RKO (cell line): ENCODE measurements around the gene RRP36.

Experiments used
- DNase-seq: peaks from one replicate; pipeline ENCODE4 v3.0.0-alpha.2; 2016; ENCODE audit warnings: low spot score

The RRP36 gene

DNA sequence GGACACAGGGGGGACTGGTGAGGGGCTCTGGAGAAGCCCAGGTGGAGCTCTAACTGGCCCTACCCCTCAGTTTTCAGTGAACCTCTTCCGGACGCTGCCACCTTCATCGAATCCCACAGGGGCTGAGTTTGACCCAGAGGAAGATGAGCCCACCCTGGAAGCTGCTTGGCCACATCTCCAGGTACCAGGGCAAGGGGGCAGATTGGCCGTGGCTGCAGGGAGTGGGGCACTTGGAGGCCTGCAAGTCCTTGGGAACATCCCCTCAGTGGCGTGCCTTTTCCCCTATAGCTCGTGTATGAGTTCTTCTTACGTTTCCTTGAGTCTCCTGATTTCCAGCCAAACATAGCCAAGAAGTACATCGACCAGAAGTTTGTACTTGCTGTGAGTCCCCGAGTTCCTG is 14.3 kb upstream of the RRP36 start:
- no peak for DNase-seq

- DNase-seq = peak; percentile 80
Observed at GRCh38 chr6:43009124-43009523, 12.3 kb upstream of the RRP36 start.

DNA sequence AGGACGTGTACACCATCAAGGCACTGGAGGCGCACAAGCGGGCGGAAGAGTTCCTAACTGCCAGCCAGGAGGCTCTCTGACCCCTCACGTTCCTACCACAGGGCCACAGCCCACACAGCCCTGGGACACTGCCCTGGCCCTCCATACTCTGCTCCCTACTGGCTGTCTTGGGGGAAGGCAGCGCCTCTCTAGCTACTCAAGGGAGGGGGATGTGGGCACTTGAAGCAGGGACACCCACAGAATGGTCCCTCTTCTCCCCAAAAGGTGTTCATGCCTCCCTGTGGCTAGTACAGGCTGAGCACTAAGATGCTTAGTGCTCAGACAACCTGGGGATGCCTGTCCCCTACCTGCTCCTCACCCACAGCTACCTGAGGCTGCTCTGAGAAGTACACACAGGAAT is 10.2 kb upstream of the RRP36 start:
- no peak for DNase-seq

- DNase-seq = no peak
Observed at GRCh38 chr6:43012364-43012763, 9.1 kb upstream of the RRP36 start.

- DNase-seq = peak; percentile 67
Observed at GRCh38 chr6:43013097-43013842, 8.2 kb upstream of the RRP36 start.

DNA sequence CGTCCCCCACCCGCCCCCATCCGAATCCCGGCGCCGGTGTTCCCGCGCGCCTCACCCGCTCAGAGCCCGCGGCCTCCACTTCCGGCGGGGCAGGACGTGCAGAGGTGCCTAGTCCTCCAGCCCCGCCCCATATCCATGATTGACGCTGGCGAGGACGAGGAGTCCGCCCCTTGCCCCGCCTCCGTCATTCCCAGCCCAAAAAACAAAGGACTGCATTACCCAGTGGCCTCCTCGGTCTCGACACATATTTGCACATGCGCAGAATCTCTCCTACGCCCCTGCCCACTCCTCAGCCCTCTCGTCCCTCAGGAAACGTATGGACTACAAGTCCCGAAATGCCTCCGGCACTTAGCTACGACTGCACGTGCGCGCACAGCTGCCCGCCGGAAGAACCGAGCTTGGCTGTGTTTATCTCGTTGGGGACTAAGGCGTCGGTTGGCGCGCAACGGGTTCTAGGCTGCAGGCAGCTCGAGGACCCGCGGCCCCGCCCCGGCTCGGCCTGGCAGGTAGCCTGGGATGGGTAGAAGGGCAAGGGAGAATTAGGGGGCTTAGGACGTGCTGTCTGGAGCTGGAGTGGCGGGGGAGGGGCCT is 7.5 kb upstream of the RRP36 start, which contains the start of the genes KLHDC3 and MEA1:
Gene KLHDC3 (plus strand): TSS at position 407 of the 591 bp plus-strand sequence. CDS start 2,944 bp downstream, outside the sequence.
Gene MEA1 (minus strand): TSS at position 104 of the 591 bp plus-strand sequence. CDS start 133 bp downstream, outside the sequence.
- peak; percentile 100 for DNase-seq

DNA sequence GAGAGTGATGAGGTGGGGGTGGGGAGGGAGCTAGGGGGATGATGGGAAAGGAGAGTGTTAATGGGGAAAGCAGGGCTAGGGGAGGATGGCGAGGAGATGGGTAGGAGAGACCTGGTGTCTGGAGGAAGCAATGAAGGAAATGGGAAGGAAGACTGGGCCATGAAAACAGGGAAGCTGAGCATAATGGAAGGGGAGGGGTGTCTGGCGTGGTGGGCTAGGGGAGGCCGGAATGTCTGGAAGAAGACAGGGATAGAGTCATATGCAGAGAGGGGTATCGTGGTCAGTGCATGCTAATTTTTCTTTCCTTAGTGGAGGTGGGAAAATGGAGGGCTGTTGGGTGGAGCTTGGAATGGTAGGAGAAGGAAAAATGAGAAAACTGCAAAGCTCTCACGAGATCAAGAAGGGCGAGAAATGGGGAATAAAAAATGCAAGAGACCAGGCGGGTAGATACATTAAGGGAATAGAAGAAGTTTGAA is 7.0 kb upstream of the RRP36 start:
- peak; percentile 39 for DNase-seq

DNA sequence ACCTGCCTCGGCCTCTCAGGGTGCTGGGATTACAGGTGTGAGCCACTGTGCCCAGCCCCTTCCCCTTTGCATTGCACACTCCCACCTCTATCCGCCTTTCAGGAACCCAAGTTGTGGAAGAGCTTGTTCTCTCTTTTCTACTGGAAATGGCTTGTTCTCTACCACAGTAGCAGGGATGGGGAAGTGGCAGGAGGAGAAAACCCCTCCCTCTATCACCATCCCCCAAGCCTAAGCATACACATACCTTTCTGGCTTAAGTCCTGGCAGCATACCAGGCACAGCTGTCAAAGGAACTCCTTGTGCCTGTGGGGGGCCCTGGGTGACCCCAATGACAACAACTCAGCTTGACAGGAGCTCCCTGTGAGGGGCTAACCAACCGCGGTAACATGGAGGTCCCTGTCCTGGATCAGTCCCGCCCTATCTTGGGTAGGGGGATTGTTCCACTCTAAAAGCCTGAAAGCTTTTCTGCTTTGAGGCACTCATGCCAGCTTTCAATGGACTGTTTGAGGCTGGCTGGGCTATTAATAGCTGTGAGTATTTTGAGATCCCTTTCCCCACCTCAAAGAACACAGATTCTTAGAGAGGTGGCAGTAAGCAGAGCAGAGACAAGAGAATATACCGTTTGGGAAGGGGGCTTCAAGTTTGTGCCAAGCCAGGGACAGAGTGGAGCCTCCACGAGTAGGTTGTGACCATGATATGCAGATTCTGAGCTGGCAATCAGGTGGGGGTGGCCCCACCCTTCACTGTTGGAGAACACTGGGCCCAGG is 5.1 kb upstream of the RRP36 start:
- no peak for DNase-seq

DNA sequence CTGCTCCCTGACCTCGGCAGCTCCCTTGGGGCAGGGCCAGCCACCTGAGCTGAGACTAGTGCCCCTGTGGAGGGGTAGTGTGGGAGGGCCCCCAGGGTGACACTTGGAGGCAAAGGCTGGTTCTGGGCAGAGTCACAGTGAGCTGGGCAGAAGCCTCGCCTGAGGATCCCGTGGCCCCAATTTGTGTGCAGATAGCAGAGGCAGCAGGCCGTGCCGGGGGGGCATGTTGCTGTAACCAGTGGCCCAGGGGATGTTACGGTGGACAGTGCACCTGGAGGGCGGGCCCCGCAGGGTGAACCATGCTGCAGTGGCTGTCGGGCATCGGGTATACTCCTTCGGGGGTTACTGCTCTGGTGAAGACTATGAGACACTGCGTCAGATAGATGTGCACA is 4.5 kb upstream of the RRP36 start:
- DNase-seq = no peak

GRCh38 chr6:43019152-43019551 is 2.3 kb upstream of the RRP36 start:
- DNase-seq = no peak

DNA sequence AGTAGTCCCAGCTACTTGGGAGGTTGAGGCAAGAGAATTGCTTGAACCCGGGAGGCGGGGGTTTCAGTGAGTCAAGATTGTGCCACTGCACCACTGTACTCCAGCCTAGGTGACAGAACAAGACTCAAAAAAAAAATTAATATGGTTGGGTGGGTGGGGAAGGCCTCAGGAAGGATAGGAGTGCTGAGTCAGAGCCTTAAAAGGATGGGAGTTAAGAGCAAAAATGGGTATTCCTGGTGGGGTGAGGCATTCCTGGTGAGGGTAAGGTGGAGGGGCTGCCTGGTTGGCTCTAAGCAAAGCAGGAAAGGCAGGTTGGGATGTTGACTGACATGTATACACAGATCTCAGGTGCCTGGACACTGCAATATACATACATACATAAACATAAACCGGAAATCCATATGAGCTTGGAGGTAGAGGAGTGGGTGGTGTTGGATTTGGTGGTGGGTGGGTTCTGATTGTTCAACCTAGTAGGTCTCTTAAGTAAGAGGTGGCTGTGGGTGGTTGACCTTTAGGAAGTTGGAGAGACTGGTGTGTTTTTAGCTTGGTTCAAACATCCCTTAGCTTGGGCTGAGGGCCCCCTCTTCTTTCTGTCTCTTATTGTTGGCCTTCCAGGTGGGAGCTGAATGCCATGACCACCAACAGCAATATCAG is 1.2 kb upstream of the RRP36 start:
- no peak for DNase-seq

DNA sequence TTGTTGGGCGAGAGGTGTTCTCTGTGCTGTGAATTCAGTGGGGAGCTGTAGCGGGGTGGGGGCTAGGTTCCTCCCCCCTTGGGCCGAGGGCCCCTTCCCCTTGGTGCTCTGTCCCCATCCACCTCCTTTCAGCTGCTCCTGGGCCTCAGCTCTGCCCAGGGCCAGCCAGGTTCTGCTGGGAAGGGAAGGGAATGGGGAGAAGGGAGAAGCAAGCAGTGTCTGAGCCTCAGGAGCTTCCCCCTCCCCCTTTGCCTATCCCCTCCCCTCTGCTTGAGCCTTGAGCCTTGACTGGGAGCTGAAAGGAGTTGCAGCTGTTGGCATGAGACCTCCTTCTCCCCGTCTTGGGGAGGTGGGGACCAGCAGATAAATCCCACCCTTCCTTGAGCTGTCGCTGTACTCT is 576 bp upstream of the RRP36 start:
- peak; percentile 57 for DNase-seq

DNA sequence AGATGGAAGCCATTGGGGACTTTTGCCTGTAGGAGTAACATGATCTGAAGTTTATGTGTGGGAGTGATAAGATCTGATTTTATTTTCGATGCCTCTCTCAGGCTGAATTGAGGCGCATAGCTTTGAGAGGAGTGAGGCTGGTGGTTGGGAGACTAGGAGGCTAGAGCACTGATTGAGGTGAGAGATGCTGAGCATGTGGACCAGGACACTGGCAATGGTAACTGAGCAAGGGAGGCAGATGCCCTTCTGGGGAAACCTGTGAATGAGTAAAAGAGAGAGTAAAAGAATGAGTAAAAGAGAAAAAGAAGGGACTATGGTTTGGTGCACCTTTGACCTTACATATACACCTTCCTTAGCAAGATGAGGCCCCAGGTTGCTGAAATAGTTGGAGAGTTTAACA is 3.0 kb downstream of the RRP36 start:
- DNase-seq = no peak

DNA sequence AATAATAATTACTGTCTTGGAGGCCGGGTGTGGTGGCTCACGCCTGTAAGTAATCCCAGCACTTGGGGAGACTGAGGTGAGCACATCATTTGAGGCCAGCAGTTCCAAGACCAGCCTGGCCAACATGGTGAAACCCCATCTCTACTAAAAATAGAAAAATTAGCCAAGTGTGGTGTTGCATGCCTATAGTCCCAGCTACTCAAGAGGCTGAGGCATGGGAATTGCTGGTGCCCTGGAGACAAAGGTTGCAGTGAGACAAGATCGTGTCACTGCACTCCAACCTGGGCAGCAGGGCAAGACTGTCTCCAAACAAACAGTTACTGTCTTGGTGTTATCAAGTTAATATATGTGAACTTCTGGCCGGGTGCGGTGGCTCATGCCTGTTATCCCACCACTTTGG is 4.9 kb downstream of the RRP36 start:
- DNase-seq = no peak

GRCh38 chr6:43029120-43029519 is 7.7 kb downstream of the RRP36 start:
- DNase-seq = no peak

GRCh38 chr6:43032326-43032725 is 10.9 kb downstream of the RRP36 start:
- no peak for DNase-seq

- no peak for DNase-seq
Observed at GRCh38 chr6:43033496-43034189, 12.2 kb downstream of the RRP36 start.

- no peak for DNase-seq
Observed at GRCh38 chr6:43034190-43034525, 12.7 kb downstream of the RRP36 start.

DNA sequence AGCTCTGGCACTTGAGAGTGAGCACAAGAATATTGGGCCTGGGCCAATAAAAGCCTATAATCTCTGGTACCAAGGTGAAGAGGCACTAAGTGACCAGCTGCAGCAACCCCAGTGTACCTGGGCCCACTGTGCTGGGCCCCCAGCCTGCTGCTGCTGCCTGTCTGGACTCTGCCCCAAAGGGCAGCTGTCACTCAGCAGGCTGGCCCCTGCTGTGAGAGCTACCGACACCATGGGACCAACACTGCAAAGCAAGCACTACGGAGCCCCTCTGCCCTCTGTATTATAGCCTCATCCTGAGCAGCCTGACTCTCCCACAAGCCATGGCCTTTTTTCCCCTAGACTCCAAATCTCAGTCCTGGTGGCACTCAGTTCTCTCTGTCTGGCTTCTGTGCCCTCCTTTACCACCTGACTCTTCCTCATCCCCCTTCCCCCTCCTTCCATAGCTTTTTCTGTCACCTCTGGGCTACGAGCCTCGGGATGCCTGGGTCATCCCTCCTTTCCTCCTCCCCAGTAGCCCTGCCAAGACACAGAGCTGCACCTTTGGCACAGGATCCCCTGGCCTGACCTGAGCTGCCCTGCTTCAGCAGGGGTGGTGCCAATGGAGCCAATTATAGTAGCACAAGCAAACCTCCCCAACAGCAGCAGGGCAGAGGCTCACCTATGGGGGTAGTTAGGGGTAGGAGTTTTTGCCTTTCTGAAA is 14.2 kb downstream of the RRP36 start:
- DNase-seq = no peak

- DNase-seq = no peak
Observed at GRCh38 chr6:43036712-43037111, 15.3 kb downstream of the RRP36 start.

DNA sequence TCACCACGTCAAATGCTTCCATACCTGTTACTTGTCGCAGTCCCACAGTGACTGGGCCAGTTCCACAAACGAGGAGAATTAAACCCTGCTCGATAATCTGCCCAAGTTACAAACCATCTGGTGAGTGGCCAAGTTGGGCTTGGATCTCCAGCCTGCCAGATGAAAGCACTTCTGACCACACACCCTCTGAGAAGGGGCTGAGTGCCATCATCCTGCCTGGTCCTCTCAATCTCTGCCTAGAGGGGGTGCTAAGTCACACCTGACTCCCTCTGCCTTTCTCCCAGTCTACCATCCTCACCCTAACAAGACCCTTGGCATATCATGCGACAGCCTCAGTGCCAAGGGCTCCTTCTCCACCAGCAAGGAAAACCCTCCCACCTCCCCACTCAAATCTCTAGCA is 15.8 kb downstream of the RRP36 start:
- no peak for DNase-seq
